ENCODE results near the gene EDIL3.

The EDIL3 gene

GRCh38 chr5:84281383-84281782 lies 103.3 kb downstream of the EDIL3 start:
- Histone ChIP-seq H3K4me1 (ENCODE audit: control insufficient read depth, insufficient read depth, low read length, poor library complexity, severe bottlenecking) (no peaks in the 10 kb centered on the region), H3K4me3 (ENCODE audit: extremely low read depth, insufficient read depth, low read length, poor library complexity, severe bottlenecking) (no peak overlapping the region), H3K36me3 (ENCODE audit: control insufficient read depth, insufficient read depth, low read length) (no peaks in the 10 kb centered on the region), H3K27ac (ENCODE audit: low read depth, low read length, severe bottlenecking) (no peak overlapping the region), H3K9me3 (ENCODE audit: control insufficient read depth, low read length) (no peaks in the 10 kb centered on the region)

- Histone ChIP-seq H3K4me3 (ENCODE audit: extremely low read depth, insufficient read depth, low read length, poor library complexity, severe bottlenecking) (no peak overlapping the region), H3K36me3 (ENCODE audit: control insufficient read depth, insufficient read depth, low read length) (no peaks in the 10 kb centered on the region), H3K27ac (ENCODE audit: low read depth, low read length, severe bottlenecking) (no peak overlapping the region), H3K9me3 (ENCODE audit: control insufficient read depth, low read length) (no peaks in the 10 kb centered on the region), H3K4me1 (ENCODE audit: control insufficient read depth, insufficient read depth, low read length, poor library complexity, severe bottlenecking) (no peaks in the 10 kb centered on the region)
Observed at GRCh38 chr5:84279234-84279633, 105.4 kb downstream of the EDIL3 start.

- Histone ChIP-seq H3K36me3 (ENCODE audit: control insufficient read depth, insufficient read depth, low read length) (no peaks in the 10 kb centered on the region), H3K4me3 (ENCODE audit: extremely low read depth, insufficient read depth, low read length, poor library complexity, severe bottlenecking) (no peak overlapping the region), H3K4me1 (ENCODE audit: control insufficient read depth, insufficient read depth, low read length, poor library complexity, severe bottlenecking) (no peaks in the 10 kb centered on the region), H3K9me3 (ENCODE audit: control insufficient read depth, low read length) (no peaks in the 10 kb centered on the region), H3K27ac (ENCODE audit: low read depth, low read length, severe bottlenecking) (no peak overlapping the region)
- 86% methylated on average over 1 of the region's 1 CpG; no CpG with 5 or more reads in 1 of the 2 experiments for WGBS, 2 experiments (ENCODE audit: insufficient coverage in 2 of 2)
Observed at GRCh38 chr5:84275609-84276008, 109.1 kb downstream of the EDIL3 start.

GRCh38 chr5:84274585-84275468 lies 109.9 kb downstream of the EDIL3 start:
- Histone ChIP-seq H3K27ac (ENCODE audit: low read depth, low read length, severe bottlenecking) (no peak overlapping the region), H3K4me1 (ENCODE audit: control insufficient read depth, insufficient read depth, low read length, poor library complexity, severe bottlenecking) (no peaks in the 10 kb centered on the region), H3K9me3 (ENCODE audit: control insufficient read depth, low read length) (no peaks in the 10 kb centered on the region), H3K36me3 (ENCODE audit: control insufficient read depth, insufficient read depth, low read length) (no peaks in the 10 kb centered on the region), H3K4me3 (ENCODE audit: extremely low read depth, insufficient read depth, low read length, poor library complexity, severe bottlenecking) (no peak overlapping the region)
- 88% methylated on average over 1 of the region's 3 CpGs; no CpG with 5 or more reads in 1 of the 2 experiments for WGBS, 2 experiments (ENCODE audit: insufficient coverage in 2 of 2)

- Histone ChIP-seq H3K9me3 (ENCODE audit: control insufficient read depth, low read length) (no peaks in the 10 kb centered on the region), H3K36me3 (ENCODE audit: control insufficient read depth, insufficient read depth, low read length) (no peaks in the 10 kb centered on the region), H3K27ac (ENCODE audit: low read depth, low read length, severe bottlenecking) (no peak overlapping the region), H3K4me1 (ENCODE audit: control insufficient read depth, insufficient read depth, low read length, poor library complexity, severe bottlenecking) (no peaks in the 10 kb centered on the region), H3K4me3 (ENCODE audit: extremely low read depth, insufficient read depth, low read length, poor library complexity, severe bottlenecking) (no peak overlapping the region)
- WGBS, 2 experiments (ENCODE audit: insufficient coverage in 2 of 2): 78 to 80% methylated on average over 1 of the region's 2 CpGs
Observed at GRCh38 chr5:84273517-84273883, 111.2 kb downstream of the EDIL3 start.

- WGBS, 2 experiments (ENCODE audit: insufficient coverage in 2 of 2): 82 to 85% methylated on average over 2 of the region's 6 CpGs
- H3K9me3 ChIP-seq (ENCODE audit: control insufficient read depth, low read length): no peaks in the 10 kb centered on the region
- H3K27ac ChIP-seq (ENCODE audit: low read depth, low read length, severe bottlenecking): no peak overlapping the region
Observed at GRCh38 chr5:84272771-84273516, 111.7 kb downstream of the EDIL3 start.

GRCh38 chr5:84265739-84266550 lies 118.7 kb downstream of the EDIL3 start:
- 61 to 80% methylated on average over 1 to 3 of the region's 3 CpGs for WGBS, 2 experiments (ENCODE audit: insufficient coverage in 2 of 2)
- H3K4me3 ChIP-seq (ENCODE audit: extremely low read depth, insufficient read depth, low read length, poor library complexity, severe bottlenecking): no peak overlapping the region
- H3K9me3 ChIP-seq (ENCODE audit: control insufficient read depth, low read length): no peaks in the 10 kb centered on the region
- no peaks in the 10 kb centered on the region for H3K36me3 ChIP-seq (ENCODE audit: control insufficient read depth, insufficient read depth, low read length)
- H3K27ac ChIP-seq (ENCODE audit: low read depth, low read length, severe bottlenecking): no peak overlapping the region
- no peaks in the 10 kb centered on the region for H3K4me1 ChIP-seq (ENCODE audit: control insufficient read depth, insufficient read depth, low read length, poor library complexity, severe bottlenecking)

More at GRCh38 chr5:84272771-84273516, 111.7 kb downstream of the EDIL3 start:
- no peak overlapping the region for H3K4me3 ChIP-seq (ENCODE audit: extremely low read depth, insufficient read depth, low read length, poor library complexity, severe bottlenecking)
- no peaks in the 10 kb centered on the region for H3K4me1 ChIP-seq (ENCODE audit: control insufficient read depth, insufficient read depth, low read length, poor library complexity, severe bottlenecking)
- H3K36me3 ChIP-seq (ENCODE audit: control insufficient read depth, insufficient read depth, low read length): no peaks in the 10 kb centered on the region

GRCh38 chr5:84265130-84265529 lies 119.5 kb downstream of the EDIL3 start:
- WGBS, 2 experiments (ENCODE audit: insufficient coverage in 2 of 2): no CpG with 5 or more reads among the region's 2 CpGs
- Histone ChIP-seq H3K9me3 (ENCODE audit: control insufficient read depth, low read length) (no peaks in the 10 kb centered on the region), H3K36me3 (ENCODE audit: control insufficient read depth, insufficient read depth, low read length) (no peaks in the 10 kb centered on the region), H3K27ac (ENCODE audit: low read depth, low read length, severe bottlenecking) (no peak overlapping the region), H3K4me1 (ENCODE audit: control insufficient read depth, insufficient read depth, low read length, poor library complexity, severe bottlenecking) (no peaks in the 10 kb centered on the region), H3K4me3 (ENCODE audit: extremely low read depth, insufficient read depth, low read length, poor library complexity, severe bottlenecking) (no peak overlapping the region)

- H3K36me3 ChIP-seq (ENCODE audit: control insufficient read depth, insufficient read depth, low read length): no peaks in the 10 kb centered on the region
- no CpG with 5 or more reads among the region's 1 CpG for WGBS, 2 experiments (ENCODE audit: insufficient coverage in 2 of 2)
- H3K27ac ChIP-seq (ENCODE audit: low read depth, low read length, severe bottlenecking): no peak overlapping the region
- H3K9me3 ChIP-seq (ENCODE audit: control insufficient read depth, low read length): no peaks in the 10 kb centered on the region
- H3K4me3 ChIP-seq (ENCODE audit: extremely low read depth, insufficient read depth, low read length, poor library complexity, severe bottlenecking): no peak overlapping the region
- H3K4me1 ChIP-seq (ENCODE audit: control insufficient read depth, insufficient read depth, low read length, poor library complexity, severe bottlenecking): no peaks in the 10 kb centered on the region
Observed at GRCh38 chr5:84260939-84261338, 123.7 kb downstream of the EDIL3 start.

- no peaks in the 10 kb centered on the region for H3K9me3 ChIP-seq (ENCODE audit: control insufficient read depth, low read length)
- 71% methylated on average over 1 of the region's 1 CpG; no CpG with 5 or more reads in 1 of the 2 experiments for WGBS, 2 experiments (ENCODE audit: insufficient coverage in 2 of 2)
- no peaks in the 10 kb centered on the region for H3K36me3 ChIP-seq (ENCODE audit: control insufficient read depth, insufficient read depth, low read length)
- H3K4me3 ChIP-seq (ENCODE audit: extremely low read depth, insufficient read depth, low read length, poor library complexity, severe bottlenecking): no peak overlapping the region
- H3K4me1 ChIP-seq (ENCODE audit: control insufficient read depth, insufficient read depth, low read length, poor library complexity, severe bottlenecking): no peaks in the 10 kb centered on the region
- H3K27ac ChIP-seq (ENCODE audit: low read depth, low read length, severe bottlenecking): no peak overlapping the region
Observed at GRCh38 chr5:84260140-84260539, 124.5 kb downstream of the EDIL3 start.

Measured in mesodermal cell (in vitro differentiated cells).